ENCODE measurements around the gene MYRIP.

DNA sequence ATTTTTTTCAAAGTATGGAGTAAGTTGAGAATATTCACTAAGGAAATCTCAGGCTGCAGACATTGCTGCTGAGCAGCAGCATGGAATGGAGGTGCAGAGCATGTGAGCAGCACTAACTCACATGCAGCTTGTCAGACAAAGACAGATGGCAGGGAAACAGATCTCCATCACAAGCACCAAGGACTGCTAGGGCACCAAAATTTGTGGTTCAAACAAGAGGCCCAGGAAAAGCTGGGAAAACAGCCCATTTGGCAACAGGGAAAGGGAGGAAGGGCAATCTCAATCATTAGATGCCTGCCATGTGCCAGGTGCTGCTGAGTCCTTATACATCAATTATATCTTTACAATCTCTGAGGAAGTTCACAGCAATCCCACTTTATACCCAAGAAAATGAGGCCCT, 452.9 kb downstream of the MYRIP start:
- TF ChIP-seq, protein P1, sequence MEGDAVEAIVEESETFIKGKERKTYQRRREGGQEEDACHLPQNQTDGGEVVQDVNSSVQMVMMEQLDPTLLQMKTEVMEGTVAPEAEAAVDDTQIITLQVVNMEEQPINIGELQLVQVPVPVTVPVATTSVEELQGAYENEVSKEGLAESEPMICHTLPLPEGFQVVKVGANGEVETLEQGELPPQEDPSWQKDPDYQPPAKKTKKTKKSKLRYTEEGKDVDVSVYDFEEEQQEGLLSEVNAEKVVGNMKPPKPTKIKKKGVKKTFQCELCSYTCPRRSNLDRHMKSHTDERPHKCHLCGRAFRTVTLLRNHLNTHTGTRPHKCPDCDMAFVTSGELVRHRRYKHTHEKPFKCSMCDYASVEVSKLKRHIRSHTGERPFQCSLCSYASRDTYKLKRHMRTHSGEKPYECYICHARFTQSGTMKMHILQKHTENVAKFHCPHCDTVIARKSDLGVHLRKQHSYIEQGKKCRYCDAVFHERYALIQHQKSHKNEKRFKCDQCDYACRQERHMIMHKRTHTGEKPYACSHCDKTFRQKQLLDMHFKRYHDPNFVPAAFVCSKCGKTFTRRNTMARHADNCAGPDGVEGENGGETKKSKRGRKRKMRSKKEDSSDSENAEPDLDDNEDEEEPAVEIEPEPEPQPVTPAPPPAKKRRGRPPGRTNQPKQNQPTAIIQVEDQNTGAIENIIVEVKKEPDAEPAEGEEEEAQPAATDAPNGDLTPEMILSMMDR (IDR thresholded peaks at IDR 0.05) = no peak
- no peak for TF ChIP-seq POLR2A (IDR thresholded peaks at IDR 0.05)

All from uterus (tissue), 2 donors.